ENCODE measurements around the gene CALD1. TPM values are rescaled to one million over a fixed set of nuclear protein-coding genes. Genes with fewer than 3 reads are reported as not detected.

Gene CALD1
- total RNA-seq, 3 donors from 2014 or later = 252 to 335 (median 266) TPM

- Histone ChIP-seq H3K27me3 (no peaks in the 10 kb centered on the region), H3K4me3 (no peak overlapping the region), H3K36me3 (no peaks in the 10 kb centered on the region), H3K27ac (no peak overlapping the region), H3K4me1 (no peaks in the 10 kb centered on the region), H3K9me3 (no peaks in the 10 kb centered on the region)
- intact Hi-C loops (cut with DNase I; ENCODE audit: low total_unique reads) = no loop called here
- TF ChIP-seq POLR2AphosphoS5 (IDR thresholded peaks at IDR 0.05) (no peak), CTCF (IDR thresholded peaks at IDR 0.05) (no peak), POLR2A (IDR thresholded peaks at IDR 0.05) (no peak)
- DNase-seq (ENCODE audit: low spot score in 2 of 2) = no peak
These were observed 208.7 kb downstream of the CALD1 start for GRCh38 chr7:134988161-134988560.

GRCh38 chr7:134991469-134992339, 212.3 kb downstream of the CALD1 start:
- no peak overlapping the region for H3K27ac ChIP-seq
- TF ChIP-seq CTCF (IDR thresholded peaks at IDR 0.05) (no peak), POLR2A (IDR thresholded peaks at IDR 0.05) (no peak), POLR2AphosphoS5 (IDR thresholded peaks at IDR 0.05) (no peak)

GRCh38 chr7:134992626-134993179, 213.3 kb downstream of the CALD1 start:
- peak overlapping the region in 1 of 2 donors; percentile 57 for H3K27ac ChIP-seq
- intact Hi-C loops (cut with DNase I; ENCODE audit: low total_unique reads) = no loop called here
- no peak for TF ChIP-seq POLR2A (IDR thresholded peaks at IDR 0.05)
- TF ChIP-seq POLR2AphosphoS5 (IDR thresholded peaks at IDR 0.05) = no peak
- TF ChIP-seq CTCF (IDR thresholded peaks at IDR 0.05) = no peak
- DNase-seq (ENCODE audit: low spot score in 2 of 2) = no peak
- H3K4me3 ChIP-seq = no peak overlapping the region
- H3K36me3 ChIP-seq = no peaks in the 10 kb centered on the region
- H3K4me1 ChIP-seq = no peaks in the 10 kb centered on the region
- no peaks in the 10 kb centered on the region for H3K9me3 ChIP-seq
- H3K27me3 ChIP-seq = no peaks in the 10 kb centered on the region

More at GRCh38 chr7:134991469-134992339, 212.3 kb downstream of the CALD1 start:
- Histone ChIP-seq H3K27me3 (no peaks in the 10 kb centered on the region), H3K4me3 (no peak overlapping the region), H3K36me3 (no peaks in the 10 kb centered on the region), H3K9me3 (no peaks in the 10 kb centered on the region), H3K4me1 (no peaks in the 10 kb centered on the region)
- intact Hi-C loops (cut with DNase I; ENCODE audit: low total_unique reads) = no loop called here
- DNase-seq (ENCODE audit: low spot score in 2 of 2) = no peak

- no peak for DNase-seq (ENCODE audit: low spot score in 2 of 2)
- Histone ChIP-seq H3K9me3 (no peaks in the 10 kb centered on the region), H3K4me1 (no peaks in the 10 kb centered on the region), H3K27me3 (no peaks in the 10 kb centered on the region), H3K36me3 (no peaks in the 10 kb centered on the region), H3K4me3 (no peak overlapping the region), H3K27ac (no peak overlapping the region)
- TF ChIP-seq POLR2A (IDR thresholded peaks at IDR 0.05) (no peak), CTCF (IDR thresholded peaks at IDR 0.05) (no peak), POLR2AphosphoS5 (IDR thresholded peaks at IDR 0.05) (no peak)
- intact Hi-C loops (cut with DNase I; ENCODE audit: low total_unique reads) = no loop called here
These were observed 214.5 kb downstream of the CALD1 start for GRCh38 chr7:134993877-134994456.
